Psoas muscle (tissue), 8 donors: ENCODE results near the gene PEX5L. TPM values are rescaled to one million over a fixed set of nuclear protein-coding genes. Genes with fewer than 3 reads are reported as not detected.

Experiments used
- ATAC-seq, 4 donors: fragments of 200-7000 bp; cut with Tn5 transposase; one replicate each; pipeline ENCODE4 v1.9.1; 2020; ENCODE audit warnings: moderate library complexity in 3 of 4, mild to moderate bottlenecking in 2 of 4
- DNase-seq, 2 donors: peaks; one replicate each; pipeline ENCODE4 v3.0.0-alpha.2; 2020
- H3K27ac ChIP-seq: fragments of 200-600 bp; one replicate; pipeline ENCODE4 v1.8.0; 2022
- H3K27me3 ChIP-seq, 3 donors: fragments of 200-600 bp in 1 of 3; one replicate each; pipeline versions ENCODE4 v1.6.1 to v1.8.0; 2013 to 2022; ENCODE audit warnings: low read length in 2 of 3, mild to moderate bottlenecking in 2 of 3, moderate library complexity in 1 of 3; ENCODE audit not compliant: insufficient read depth in 3 of 3
- H3K36me3 ChIP-seq, 2 donors: fragments of 200-600 bp in 1 of 2; one replicate each; pipeline versions ENCODE4 v1.6.1 to v1.8.0; 2013 to 2022; ENCODE audit warnings: low read depth in 1 of 2, mild to moderate bottlenecking in 1 of 2, moderate library complexity in 1 of 2; ENCODE audit not compliant: insufficient read depth in 1 of 2
- H3K4me1 ChIP-seq: fragments of 200-600 bp; one replicate; pipeline ENCODE4 v1.8.0; 2022
- H3K4me3 ChIP-seq: fragments of 200-600 bp; one replicate; pipeline ENCODE4 v1.8.0; 2022; ENCODE audit warnings: mild to moderate bottlenecking
- H3K9me3 ChIP-seq: fragments of 200-600 bp; one replicate; pipeline ENCODE4 v1.8.0; 2022
- CTCF ChIP-seq: fragments of 200-600 bp; IDR thresholded peaks from one replicate; pipeline ENCODE4 v1.8.0; 2022; ENCODE audit warnings: antibody characterized with exemption
- WGBS, 3 donors: extraction: QIAGEN DNeasy Blood & Tissue Kit; methylation state at CpG; one replicate each; pipeline versions ENCODE4 v1.1.6 to v1.1.7; 2013; 5-methylcytosine and 5-hydroxymethylcytosine counted together
- intact Hi-C, 2 donors: fragments of 100-400 bp; cut with DNase I; formaldehyde crosslinking; loops; one replicate each; pipeline versions ENCODE4 v1.11.0 to v1.14.2; 2022
- polyA plus RNA-seq, 3 donors: library from polyadenylated mRNA; stranded (reverse); fragments of 200-250 nt; gene quantifications; one replicate each; pipeline ENCODE4 v1.2.3, GENCODE V29; 2013
- total RNA-seq, 4 donors: library from RNA; stranded (reverse); fragmentation: NEBNext Ultra II Directional in 2 of 4; extraction: Animal tissue kit (Norgen Biotek cat#: 25700) in 2 of 4; gene quantifications; one replicate each; pipeline versions ENCODE4 v1.2.1 to v1.2.4, GENCODE V29; 2021 to 2023
- donor health status: healthy with polysubstance abuse.
- donor health status: DM: no; HTN: no; CAD: no; lungs with moderate emphysema.
- donor health status: Bipolar disorder and iron deficiency.
- donor health status: healthy.
- donor health status: DM: yes; HTN: yes; CAD: no.
- donor health status: DM: no; HTN: no; CAD: no.
- donor health status: DM: no; HTN: no; CAD: no.
- donor health status: DM: yes; HTN: yes; CAD: no.

The PEX5L gene
- total and polyA plus RNA-seq, 7 donors = 0.14 TPM; not detected in 6

GRCh38 chr3:179935710-179936109, 101.0 kb downstream of the PEX5L start:
- ATAC-seq (no peak), DNase-seq (no peak)
- TF ChIP-seq CTCF = no peak
- Histone ChIP-seq H3K36me3 (no peaks in the 10 kb centered on the region), H3K27ac (no peak overlapping the region), H3K9me3 (no peaks in the 10 kb centered on the region), H3K27me3 (no peaks in the 10 kb centered on the region), H3K4me1 (no peaks in the 10 kb centered on the region), H3K4me3 (no peak overlapping the region)
- 42 to 59% (median 43%) methylated on average over 2 of the region's 2 CpGs for WGBS, 3 donors
- intact Hi-C loops = no loop called here

GRCh38 chr3:179933914-179934313, 102.8 kb downstream of the PEX5L start:
- intact Hi-C loops = no loop called here

GRCh38 chr3:179933080-179933479, 103.7 kb downstream of the PEX5L start:
- no peaks in the 10 kb centered on the region for H3K4me1 ChIP-seq
- WGBS, 3 donors = 62 to 68% (median 64%) methylated on average over 4 of the region's 4 CpGs
- no peak for TF ChIP-seq CTCF
- H3K27ac ChIP-seq = no peak overlapping the region
- ATAC-seq = no peak
- H3K27me3 ChIP-seq = no peaks in the 10 kb centered on the region
- no peaks in the 10 kb centered on the region for H3K36me3 ChIP-seq
- H3K9me3 ChIP-seq = no peaks in the 10 kb centered on the region
- no peak for DNase-seq
- H3K4me3 ChIP-seq = no peak overlapping the region
- intact Hi-C loops = no loop called here

More at GRCh38 chr3:179933914-179934313, 102.8 kb downstream of the PEX5L start:
- TF ChIP-seq CTCF = no peak
- no peak overlapping the region for H3K27ac ChIP-seq
- H3K4me3 ChIP-seq = no peak overlapping the region
- H3K27me3 ChIP-seq = no peaks in the 10 kb centered on the region
- WGBS, 3 donors = 51 to 65% (median 62%) methylated on average over 4 of the region's 4 CpGs
- H3K36me3 ChIP-seq = no peaks in the 10 kb centered on the region
- no peaks in the 10 kb centered on the region for H3K4me1 ChIP-seq
- DNase-seq = no peak
- ATAC-seq = no peak
- H3K9me3 ChIP-seq = no peaks in the 10 kb centered on the region

- TF ChIP-seq CTCF = no peak
- Histone ChIP-seq H3K36me3 (no peaks in the 10 kb centered on the region), H3K27me3 (no peaks in the 10 kb centered on the region), H3K4me3 (no peak overlapping the region), H3K27ac (no peak overlapping the region), H3K4me1 (no peaks in the 10 kb centered on the region), H3K9me3 (no peaks in the 10 kb centered on the region)
- DNase-seq = no peak
- WGBS, 3 donors = 91 to 95% (median 91%) methylated on average over 1 of the region's 1 CpG
- intact Hi-C loops = no loop called here
- no peak for ATAC-seq
These were observed 104.1 kb downstream of the PEX5L start for GRCh38 chr3:179932674-179933073.

- no peak overlapping the region for H3K4me3 ChIP-seq
- ATAC-seq (no peak), DNase-seq (peak; percentile 16 to 52)
- TF ChIP-seq CTCF = peak; percentile 68
- H3K9me3 ChIP-seq = no peaks in the 10 kb centered on the region
- WGBS, 3 donors = 8 to 13% (median 9%) methylated on average over 1 of the region's 1 CpG
- intact Hi-C loops = loop anchor here in 1 of 2 donors (2.0 kb wide), 1 partner anchor 666 kb away; no protein-coding TSS in a partner anchor
- H3K27me3 ChIP-seq = peaks cover 0 to 3% (median 0%) of the 10 kb centered on the region in 3 donors
- no peaks in the 10 kb centered on the region for H3K4me1 ChIP-seq
- no peak overlapping the region for H3K27ac ChIP-seq
- no peaks in the 10 kb centered on the region for H3K36me3 ChIP-seq
These were observed 107.6 kb downstream of the PEX5L start for GRCh38 chr3:179929091-179929529.
